GM19397 (cell line): Measurements from ENCODE around the gene MAP3K5.
"Not testable (repeated sequence)": the region's sequence is repeated elsewhere in the genome, so short reads cannot be mapped to it uniquely, and the experiment has no call there.

Source experiments
- ATAC-seq: cut with Tn5 transposase; IDR thresholded peaks from one replicate; pipeline ENCODE4 v1.9.1; 2021; ENCODE audit warnings: mild to moderate bottlenecking, moderate library complexity; ENCODE audit not compliant: unreplicated experiment

MAP3K5 gene

DNA sequence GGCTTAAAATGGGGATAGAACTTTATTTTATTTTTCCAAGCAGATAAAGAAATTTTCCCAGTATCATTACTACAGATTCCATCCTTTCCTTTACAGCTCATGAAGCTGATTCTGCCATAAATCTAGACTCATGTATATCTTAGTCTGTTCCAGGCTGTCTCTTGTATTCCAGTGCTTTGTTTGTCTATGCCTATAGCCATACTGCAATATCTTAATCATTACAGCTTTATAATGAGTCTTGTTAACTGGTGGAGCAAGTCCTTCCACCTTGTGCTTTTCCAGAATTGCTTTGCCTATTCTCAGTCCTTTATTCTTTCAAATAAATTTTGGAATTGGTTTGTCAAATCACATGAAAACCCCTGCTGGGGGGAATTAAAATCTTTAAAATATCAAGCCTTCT lies 99.2 kb downstream of the MAP3K5 start:
- ATAC-seq, result no peak

- ATAC-seq, result not testable (repeated sequence)
These were observed 104.4 kb downstream of the MAP3K5 start for GRCh38 chr6:136687894-136688293.

- ATAC-seq, result no peak
These were observed 106.7 kb downstream of the MAP3K5 start for GRCh38 chr6:136685540-136686108.

DNA sequence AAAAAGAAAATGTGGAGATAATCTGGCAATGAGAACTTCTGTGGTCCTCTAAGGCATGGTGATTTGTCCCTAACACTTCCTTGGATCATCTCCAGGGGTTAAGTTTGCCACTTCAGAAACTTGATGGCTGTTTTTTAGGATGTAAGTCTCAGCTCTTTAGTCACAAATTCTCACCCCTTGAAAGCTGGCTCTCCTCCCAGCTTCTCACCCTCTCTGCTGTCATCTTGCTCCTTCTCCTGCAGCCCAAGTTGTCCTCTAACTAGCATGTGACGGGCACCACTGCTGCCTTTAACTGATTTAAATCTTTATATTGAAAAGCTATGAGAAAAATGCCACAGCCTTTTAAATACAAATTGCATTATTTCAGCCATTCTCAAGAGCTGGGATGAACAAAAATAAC lies 107.8 kb downstream of the MAP3K5 start:
- ATAC-seq, result no peak

DNA sequence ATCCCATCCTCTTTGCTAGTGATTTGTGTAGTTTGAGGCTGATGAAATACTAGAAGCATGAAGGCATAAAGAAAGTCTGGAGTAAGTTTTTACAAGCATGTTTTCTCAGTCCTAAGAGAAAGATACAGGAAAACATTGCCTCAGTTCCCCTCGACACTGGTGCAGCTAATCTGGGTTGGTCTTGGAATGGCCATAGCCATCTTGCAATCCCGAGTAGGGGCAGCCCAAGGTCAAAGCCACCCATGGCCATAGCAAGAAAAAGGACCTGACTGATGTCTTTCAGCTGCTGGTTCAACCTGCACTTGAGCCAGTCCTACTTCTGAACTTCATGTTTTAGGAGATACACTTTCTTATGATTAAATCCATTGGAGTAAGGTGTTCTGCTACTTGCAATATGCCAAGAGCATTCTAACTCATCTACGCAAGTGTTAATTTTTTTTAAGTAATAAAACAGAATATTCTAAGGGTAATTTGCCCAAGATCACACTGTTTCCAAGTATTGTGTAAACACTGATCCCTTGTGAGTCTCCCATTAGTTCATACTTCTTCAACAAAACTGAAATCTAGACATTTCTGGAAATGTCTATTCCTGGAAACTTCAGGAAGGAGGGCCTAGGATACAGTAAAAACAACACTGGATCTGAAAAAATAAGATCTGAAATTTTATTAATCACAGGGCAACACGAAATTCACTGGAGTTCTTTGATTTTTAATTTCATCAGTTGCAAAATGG lies 108.9 kb downstream of the MAP3K5 start:
- no peak for ATAC-seq

- no peak for ATAC-seq
These were observed 110.0 kb downstream of the MAP3K5 start for GRCh38 chr6:136682292-136682691.

GRCh38 chr6:136677822-136678221 lies 114.5 kb downstream of the MAP3K5 start:
- ATAC-seq, result no peak

DNA sequence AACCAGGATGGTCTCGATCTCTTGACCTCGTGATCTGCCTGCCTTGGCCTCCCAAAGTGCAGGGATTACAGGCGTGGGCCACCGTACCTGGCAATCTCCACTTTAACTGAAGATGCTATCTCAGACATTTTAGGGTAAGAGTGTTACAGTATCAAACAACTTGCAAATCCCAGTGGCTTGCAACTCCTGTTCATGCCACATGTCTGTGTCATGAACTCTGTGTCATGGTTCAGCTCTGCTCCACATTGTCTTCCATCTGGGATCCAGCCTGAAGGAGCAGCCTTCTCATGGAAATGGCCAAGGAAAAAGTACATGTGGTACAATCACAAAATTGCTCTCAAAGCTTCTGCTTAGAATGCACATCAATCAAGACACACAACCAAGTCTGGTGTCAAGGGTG lies 114.9 kb downstream of the MAP3K5 start:
- no peak for ATAC-seq

- no peak for ATAC-seq
These were observed 116.2 kb downstream of the MAP3K5 start for GRCh38 chr6:136676075-136676474.

DNA sequence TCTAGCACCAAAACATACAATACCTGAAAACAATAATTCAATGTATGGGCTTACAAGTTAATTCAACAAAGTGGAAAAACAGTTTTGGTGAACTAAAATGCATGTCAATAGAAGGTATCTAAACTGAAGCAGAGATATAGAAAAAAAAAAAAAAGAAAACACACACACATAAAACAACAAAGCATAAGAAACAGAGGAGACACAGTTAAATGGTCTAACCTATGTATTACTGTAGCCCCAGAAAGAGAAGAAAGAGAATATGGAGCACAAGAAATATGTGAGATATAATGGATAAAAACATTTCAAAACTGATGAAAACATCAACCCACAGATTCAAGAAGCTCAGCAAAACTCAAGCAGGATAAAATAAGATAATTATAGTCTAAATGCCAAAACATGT lies 118.7 kb downstream of the MAP3K5 start:
- ATAC-seq, result no peak

DNA sequence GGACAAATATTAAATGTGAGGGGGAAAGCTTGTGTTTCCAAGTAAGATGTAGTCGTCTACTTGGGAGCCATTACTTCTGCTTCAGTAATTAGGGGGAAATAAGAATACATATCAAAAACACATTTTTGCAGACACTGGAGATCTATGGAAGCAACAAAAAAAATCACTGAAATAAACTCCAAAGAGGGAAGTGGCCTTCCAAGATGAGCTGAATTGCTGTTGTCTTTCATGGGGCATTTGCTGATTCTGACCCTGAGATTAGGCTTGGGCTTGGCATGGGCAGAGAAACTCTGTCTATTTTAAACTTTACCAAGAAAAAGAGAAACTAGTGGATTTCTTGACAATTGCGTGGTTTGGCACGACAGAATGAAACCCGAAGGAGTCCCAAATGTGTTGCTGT lies 120.1 kb downstream of the MAP3K5 start:
- ATAC-seq, result no peak

DNA sequence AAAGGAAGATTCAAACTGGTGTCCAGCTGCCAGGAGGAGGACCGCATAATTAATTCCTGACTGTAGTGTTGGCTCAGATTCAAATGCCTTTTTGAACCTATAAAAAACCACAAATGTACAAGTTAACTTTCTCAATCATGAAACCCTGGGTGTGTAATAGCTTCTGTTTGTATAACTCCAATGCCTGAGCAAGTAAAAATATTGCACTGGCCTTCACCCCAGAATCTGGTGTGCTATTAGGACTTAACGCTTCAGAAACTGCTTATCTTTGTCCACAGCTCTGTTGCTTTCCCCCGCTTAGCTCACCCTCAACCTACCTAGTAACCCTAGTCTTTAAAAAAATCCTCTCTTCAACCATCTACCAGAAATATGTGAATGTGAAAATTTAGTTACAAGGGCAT lies 123.0 kb downstream of the MAP3K5 start:
- no peak for ATAC-seq

GRCh38 chr6:136668571-136668970 lies 123.7 kb downstream of the MAP3K5 start:
- no peak for ATAC-seq

GRCh38 chr6:136666041-136666440 lies 126.2 kb downstream of the MAP3K5 start:
- no peak for ATAC-seq

DNA sequence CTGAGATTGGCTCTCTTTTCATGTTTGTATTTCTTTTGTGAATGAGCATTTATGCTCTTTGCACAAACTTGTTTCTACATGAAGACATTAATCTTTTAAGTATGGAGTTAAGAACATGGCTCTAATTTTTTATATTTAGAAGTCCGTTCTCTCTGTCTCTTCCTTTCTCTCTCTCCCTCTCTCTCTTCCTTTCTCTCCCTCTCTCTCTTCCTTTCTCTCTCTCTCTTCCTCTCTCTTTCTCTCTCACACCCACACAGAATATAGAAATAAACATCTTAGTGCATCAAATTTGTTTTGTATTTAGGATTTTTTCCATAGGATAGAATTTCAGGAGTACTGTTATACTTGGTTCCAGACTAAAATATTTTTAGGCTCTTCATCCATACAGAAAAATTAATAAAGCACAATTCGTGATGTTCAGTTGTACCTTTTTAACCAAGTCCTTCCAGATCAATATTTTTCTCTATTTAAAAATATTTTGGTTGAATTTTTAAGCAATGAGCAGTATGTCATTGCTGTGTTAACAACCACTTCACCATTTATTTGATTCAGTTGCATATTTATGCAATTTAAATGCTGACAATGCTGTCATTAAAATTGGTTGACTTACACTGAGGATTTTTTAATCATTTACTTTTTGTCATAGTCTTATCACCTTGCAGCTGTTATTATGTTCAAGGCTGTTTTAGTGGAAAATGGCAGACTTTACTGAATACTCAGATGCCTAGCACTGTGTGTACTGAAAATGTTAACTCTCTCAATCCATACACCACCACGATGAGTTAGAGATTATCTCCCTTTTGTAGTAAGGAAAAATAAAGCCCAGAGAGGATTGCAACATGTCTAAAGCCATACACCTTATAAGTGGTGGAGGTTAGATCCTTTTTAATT lies 129.7 kb downstream of the MAP3K5 start:
- ATAC-seq, result no peak

GRCh38 chr6:136660727-136661126 lies 131.6 kb downstream of the MAP3K5 start:
- no peak for ATAC-seq

DNA sequence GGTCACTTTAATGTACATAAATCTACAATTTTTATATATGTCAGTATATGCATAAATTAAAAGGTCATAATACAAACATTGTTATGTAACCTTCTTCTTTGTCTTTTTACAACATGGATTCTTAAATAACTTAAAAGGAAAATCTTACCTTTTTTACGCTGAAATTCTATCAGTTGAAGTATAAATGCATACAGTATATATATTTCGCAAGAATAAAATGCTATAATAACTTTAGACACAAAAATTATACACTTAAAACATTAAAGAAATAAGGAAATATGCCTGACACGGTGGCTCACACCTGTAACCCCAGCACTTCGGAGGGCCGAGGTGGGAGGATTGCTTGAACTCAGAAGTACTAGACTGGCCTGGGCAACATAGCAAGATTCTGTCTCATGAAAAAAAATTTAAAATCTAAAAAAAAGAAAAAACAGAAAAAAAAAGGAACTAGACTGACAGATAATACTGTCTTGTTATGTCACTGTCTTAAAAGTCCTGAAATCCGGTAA lies 132.2 kb downstream of the MAP3K5 start:
- ATAC-seq, result no peak

GRCh38 chr6:136658711-136659110 lies 133.6 kb downstream of the MAP3K5 start:
- no peak for ATAC-seq

- ATAC-seq, result no peak
These were observed 134.6 kb downstream of the MAP3K5 start for GRCh38 chr6:136657666-136658065.

- no peak for ATAC-seq
These were observed 136.2 kb downstream of the MAP3K5 start for GRCh38 chr6:136656121-136656520.

DNA sequence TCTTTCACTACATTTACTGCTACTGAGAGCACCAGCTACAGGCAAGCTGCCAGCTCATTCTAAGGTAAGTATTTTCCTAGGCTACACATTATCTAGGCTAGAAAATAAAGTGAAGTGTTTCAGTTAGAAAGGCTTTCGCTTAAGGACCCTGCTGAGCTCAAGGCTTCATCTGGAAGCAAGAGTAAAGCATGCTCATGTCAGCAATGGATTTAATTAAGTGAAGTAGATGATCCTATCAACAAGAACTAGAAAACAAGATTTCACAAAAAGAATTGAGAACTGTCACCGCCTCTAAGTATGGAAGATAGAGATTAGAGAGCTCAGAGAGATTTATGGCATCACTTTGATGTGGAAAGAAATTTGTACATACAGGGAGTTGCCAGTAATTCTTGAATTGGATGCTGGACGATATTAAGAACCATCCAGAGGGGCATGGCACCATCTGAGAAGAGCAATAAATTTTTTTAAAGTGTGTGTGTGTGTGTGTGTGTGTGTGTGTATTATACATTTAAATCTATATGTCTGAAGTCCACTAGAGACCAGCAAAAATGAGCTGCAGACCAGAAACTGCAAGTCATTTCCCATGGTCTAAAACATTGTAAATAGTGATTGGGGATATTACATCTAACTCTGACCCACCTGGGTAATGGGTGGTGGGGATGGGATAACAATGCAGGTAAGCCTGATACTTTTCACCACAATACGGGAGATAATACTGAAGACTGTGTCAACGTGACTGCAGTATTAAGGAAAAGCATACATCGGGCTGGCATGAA lies 136.8 kb downstream of the MAP3K5 start:
- no peak for ATAC-seq
